ENCODE measurements around the gene HYAL3. TPM values are rescaled to one million over a fixed set of nuclear protein-coding genes. Genes with fewer than 3 reads are reported as not detected.
A peak's percentile ranks its signal among the peaks of the same experiment; 100 is the strongest.

HYAL3 gene
- total RNA-seq, 4 donors from 2014 or later = 1.9 to 4.1 (median 2.6) TPM

DNA sequence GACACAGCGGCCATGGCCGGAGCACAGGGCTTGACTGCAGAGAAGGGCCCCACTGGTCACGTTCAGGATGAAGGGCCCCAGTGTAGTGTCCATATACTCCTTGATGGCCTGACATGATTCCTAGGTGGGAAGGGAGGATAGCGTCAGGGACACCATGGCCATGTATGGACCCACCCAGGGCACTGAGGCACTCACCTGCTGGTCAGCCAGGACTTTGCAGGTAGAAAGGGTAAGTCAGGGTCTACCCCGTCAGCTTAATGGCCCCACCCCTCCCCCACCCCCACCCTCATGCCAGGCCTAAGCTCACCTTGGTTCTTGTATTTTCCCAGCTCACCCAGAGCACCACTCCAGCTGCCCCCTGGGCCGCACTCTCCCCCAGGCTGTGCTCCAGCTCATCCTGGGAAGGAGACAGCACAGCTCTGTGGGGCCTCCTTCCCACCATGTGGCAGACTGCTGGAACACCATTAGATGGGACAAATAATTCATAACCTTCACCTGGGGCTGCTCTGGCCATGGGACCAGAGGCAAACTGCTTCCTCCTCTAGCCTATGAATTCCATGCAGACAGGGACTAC lies 1.6 kb upstream of the HYAL3 start:
- TF ChIP-seq, protein P1, sequence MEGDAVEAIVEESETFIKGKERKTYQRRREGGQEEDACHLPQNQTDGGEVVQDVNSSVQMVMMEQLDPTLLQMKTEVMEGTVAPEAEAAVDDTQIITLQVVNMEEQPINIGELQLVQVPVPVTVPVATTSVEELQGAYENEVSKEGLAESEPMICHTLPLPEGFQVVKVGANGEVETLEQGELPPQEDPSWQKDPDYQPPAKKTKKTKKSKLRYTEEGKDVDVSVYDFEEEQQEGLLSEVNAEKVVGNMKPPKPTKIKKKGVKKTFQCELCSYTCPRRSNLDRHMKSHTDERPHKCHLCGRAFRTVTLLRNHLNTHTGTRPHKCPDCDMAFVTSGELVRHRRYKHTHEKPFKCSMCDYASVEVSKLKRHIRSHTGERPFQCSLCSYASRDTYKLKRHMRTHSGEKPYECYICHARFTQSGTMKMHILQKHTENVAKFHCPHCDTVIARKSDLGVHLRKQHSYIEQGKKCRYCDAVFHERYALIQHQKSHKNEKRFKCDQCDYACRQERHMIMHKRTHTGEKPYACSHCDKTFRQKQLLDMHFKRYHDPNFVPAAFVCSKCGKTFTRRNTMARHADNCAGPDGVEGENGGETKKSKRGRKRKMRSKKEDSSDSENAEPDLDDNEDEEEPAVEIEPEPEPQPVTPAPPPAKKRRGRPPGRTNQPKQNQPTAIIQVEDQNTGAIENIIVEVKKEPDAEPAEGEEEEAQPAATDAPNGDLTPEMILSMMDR (IDR thresholded peaks at IDR 0.05) = no peak
- TF ChIP-seq POLR2A (IDR thresholded peaks at IDR 0.05) = no peak
- DNase-seq (ENCODE audit: low spot score in 2 of 2) = no peak
- H3K4me3 ChIP-seq (ENCODE audit: low read depth, poor library complexity, severe bottlenecking) = no peak overlapping the region
- WGBS, 2 donors = 83% methylated on average over 6 of the region's 6 CpGs
- intact Hi-C loops (cut with DNase I; ENCODE audit: low total_unique reads) = no loop called here

DNA sequence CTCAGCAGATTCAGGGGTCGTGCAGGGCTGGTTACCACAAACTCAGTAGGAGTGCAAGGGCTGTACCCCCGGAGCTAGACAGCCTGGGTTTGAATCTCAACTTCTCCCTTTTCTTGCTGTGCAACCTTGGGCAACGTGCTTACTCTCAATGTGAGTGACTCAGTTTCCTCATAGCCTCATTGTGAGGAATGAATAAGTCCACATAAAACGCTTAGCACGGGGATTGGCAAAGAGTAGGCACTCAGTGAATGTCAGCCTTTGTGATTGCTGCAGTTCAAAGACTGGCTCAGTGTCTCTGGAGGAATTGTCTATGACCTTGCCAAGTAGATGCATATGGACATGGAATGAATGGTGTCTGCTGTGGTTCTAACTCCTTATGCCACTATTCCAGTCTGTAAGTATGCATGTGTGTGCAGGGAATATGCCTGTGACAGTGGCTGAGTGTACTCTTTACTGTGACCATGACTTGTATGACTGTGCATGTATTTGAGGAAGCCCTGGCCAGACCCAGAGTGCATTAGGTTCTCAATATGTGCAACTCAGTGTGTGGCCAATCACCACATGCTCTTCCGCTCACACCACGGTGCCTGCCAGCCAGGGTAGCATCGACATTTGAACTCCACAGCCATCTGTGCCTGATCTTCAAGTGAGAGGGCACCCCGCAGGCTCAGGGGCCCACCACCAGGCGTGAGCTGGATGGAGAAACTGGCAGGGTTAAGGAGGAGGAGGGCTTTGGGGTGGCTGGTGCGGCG lies 900 bp upstream of the HYAL3 start:
- intact Hi-C loops (cut with DNase I; ENCODE audit: low total_unique reads) = no loop called here
- WGBS, 2 donors = 40 to 51% methylated on average over 12 of the region's 12 CpGs
- no peak for TF ChIP-seq POLR2A (IDR thresholded peaks at IDR 0.05)
- TF ChIP-seq, protein P1 (IDR thresholded peaks at IDR 0.05) = no peak
- peak in 1 of 2 donors; percentile 66 for DNase-seq (ENCODE audit: low spot score in 2 of 2)
- H3K4me3 ChIP-seq (ENCODE audit: low read depth, poor library complexity, severe bottlenecking) = no peak overlapping the region

DNA sequence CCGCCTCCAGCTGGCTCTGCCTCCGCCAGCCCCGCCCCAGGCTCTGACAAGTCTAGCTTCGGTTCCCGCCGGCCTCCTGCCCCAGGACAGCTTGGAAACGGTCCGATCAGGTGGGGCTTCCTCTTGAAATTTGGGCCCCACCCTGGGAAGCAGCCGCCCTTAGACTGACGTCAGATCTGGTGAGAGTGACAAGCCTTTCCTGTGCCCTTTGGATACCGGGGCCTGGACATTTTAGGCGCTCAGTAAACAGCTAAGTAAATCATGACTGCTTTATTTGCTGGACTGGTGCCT lies 378 bp upstream of the HYAL3 start:
- no peak overlapping the region for H3K4me3 ChIP-seq (ENCODE audit: low read depth, poor library complexity, severe bottlenecking)
- intact Hi-C loops (cut with DNase I; ENCODE audit: low total_unique reads) = no loop called here
- no peak for TF ChIP-seq POLR2A (IDR thresholded peaks at IDR 0.05)
- TF ChIP-seq, protein P1 (IDR thresholded peaks at IDR 0.05) = no peak
- 2% methylated on average over 10 to 12 of the region's 12 CpGs for WGBS, 2 donors
- no peak for DNase-seq (ENCODE audit: low spot score in 2 of 2)

DNA sequence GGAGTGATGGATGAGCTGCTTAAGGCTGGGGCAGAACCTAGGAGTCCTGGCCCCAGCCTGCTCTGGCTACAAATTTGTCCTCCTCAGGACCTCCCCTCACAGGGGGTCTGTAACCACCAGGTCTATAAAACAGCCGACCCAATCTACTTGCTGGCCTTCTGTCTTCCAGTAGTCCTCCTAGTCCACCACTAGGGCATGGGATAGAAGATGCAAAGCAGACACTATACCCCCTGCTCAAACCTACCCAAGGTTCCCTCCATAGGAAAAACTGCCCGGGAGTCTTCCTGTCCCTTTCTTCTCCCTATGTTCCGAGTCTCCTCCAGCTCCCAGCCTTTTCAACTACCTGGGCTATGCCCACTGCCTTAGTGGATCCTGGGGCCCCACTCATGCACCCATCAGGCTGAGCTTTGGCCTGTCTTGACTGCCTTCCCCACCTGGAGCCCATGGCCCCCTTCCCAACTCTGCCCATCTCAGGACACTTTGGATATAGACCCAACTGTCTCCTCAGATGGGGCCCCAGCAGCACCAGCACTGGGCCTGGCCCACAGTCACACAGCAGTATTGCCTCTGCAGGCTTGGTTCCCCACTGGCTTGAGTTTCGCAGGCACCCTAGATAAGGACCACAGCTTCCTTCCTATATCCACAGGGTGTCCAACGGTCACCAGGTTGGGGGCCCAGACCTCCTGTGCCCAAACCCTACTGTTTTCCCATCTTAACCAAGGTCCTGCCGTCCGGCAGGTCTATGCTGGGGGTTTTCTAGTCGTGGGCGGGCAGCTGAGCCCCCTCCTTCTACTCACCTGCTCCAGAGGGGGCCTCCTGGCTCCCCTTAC lies 1.1 kb downstream of the HYAL3 start:
- intact Hi-C loops (cut with DNase I; ENCODE audit: low total_unique reads) = no loop called here
- WGBS, 2 donors = 44 to 63% methylated on average over 9 of the region's 9 CpGs
- TF ChIP-seq, protein P1 (IDR thresholded peaks at IDR 0.05) = no peak
- no peak for TF ChIP-seq POLR2A (IDR thresholded peaks at IDR 0.05)
- H3K4me3 ChIP-seq (ENCODE audit: low read depth, poor library complexity, severe bottlenecking) = no peak overlapping the region
- DNase-seq (ENCODE audit: low spot score in 2 of 2) = no peak

DNA sequence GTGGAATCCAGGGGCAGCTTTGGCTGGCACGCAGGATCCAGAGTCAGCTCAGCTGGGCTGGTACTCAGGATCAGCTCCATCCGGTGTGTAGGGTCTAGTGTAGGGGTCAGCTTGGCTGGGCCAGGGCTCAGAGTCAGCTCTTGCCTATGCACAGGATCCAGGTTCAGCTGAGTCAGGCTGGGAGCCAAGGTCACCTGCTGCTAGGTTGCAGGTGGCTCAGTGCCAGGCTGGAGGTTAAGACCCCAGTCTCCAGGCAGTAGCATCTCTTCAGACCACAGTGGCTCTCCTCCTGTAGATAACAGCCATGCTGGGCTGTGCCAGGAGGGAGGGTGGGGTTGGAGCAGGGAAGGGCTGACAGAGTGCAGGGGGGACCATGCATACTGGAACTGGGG lies 1.8 kb downstream of the HYAL3 start:
- WGBS, 2 donors = 83% methylated on average over 2 of the region's 2 CpGs; no CpG with 5 or more reads in 1 of the 2 donors
- intact Hi-C loops (cut with DNase I; ENCODE audit: low total_unique reads) = no loop called here
- TF ChIP-seq, protein P1 (IDR thresholded peaks at IDR 0.05) = no peak
- no peak for TF ChIP-seq POLR2A (IDR thresholded peaks at IDR 0.05)

More for the DNA sequence above, 1.8 kb downstream of the HYAL3 start:
- DNase-seq (ENCODE audit: low spot score in 2 of 2) = no peak
- no peak overlapping the region for H3K4me3 ChIP-seq (ENCODE audit: low read depth, poor library complexity, severe bottlenecking)

All from lower leg skin (tissue), 4 donors.